GM12891 (cell line): ENCODE data around the gene CTSE.

ENCODE experiments used
- PAX5 ChIP-seq: IDR thresholded peaks from 2 replicates; pipeline ENCODE4 v1.6.1; 2011; ENCODE audit warnings: low read length, moderate library complexity, mild to moderate bottlenecking; ENCODE audit not compliant: insufficient read depth, severe bottlenecking
- POLR2A ChIP-seq: IDR thresholded peaks from 2 replicates; pipeline ENCODE4 v1.6.1; 2011; ENCODE audit warnings: low read depth, low read length, control low read depth
- POLR2AphosphoS5 ChIP-seq: IDR thresholded peaks from 2 replicates; pipeline ENCODE4 v1.6.1; 2011; ENCODE audit warnings: low read depth, low read length, control low read depth
- POU2F2 ChIP-seq: IDR thresholded peaks from 2 replicates; pipeline ENCODE4 v1.6.1; 2011; ENCODE audit warnings: low read depth, mild to moderate bottlenecking, control low read depth, low read length, moderate library complexity
- SPI1 ChIP-seq: IDR thresholded peaks from 2 replicates; pipeline ENCODE4 v1.6.1; 2011; ENCODE audit warnings: low read depth, low read length, control low read depth
- TAF1 ChIP-seq: IDR thresholded peaks from 2 replicates; pipeline ENCODE4 v1.6.1; 2011; ENCODE audit warnings: low read depth, low read length, control low read depth

- TF ChIP-seq POLR2A = no peak
- no peak for TF ChIP-seq POLR2AphosphoS5
- no peak for TF ChIP-seq SPI1
- TF ChIP-seq TAF1 = no peak
- TF ChIP-seq POU2F2 = no peak
- TF ChIP-seq PAX5 = no peak
These were observed 54.5 kb downstream of the CTSE start for GRCh38 chr1:205969229-205969628.
